Thyroid gland (tissue), 4 donors: ENCODE data around the gene PC.

Experiments used
- POLR2A ChIP-seq, 2 donors: fragments of 450-650 bp; IDR thresholded peaks; one replicate each; pipeline ENCODE4 v1.6.1; 2017; ENCODE audit warnings: antibody characterized with exemption in 2 of 2, mild to moderate bottlenecking in 2 of 2, moderate library complexity in 1 of 2
- TF ChIP-seq, protein P1 (sequence below), 6 experiments: fragments of 200-600 bp in 3 of 6; fragments of 450-650 bp in 3 of 6; sonication (generic) in 3 of 6; IDR thresholded peaks; one replicate each; pipeline ENCODE4 v1.5.1; 2016 to 2019; ENCODE audit warnings: antibody characterized with exemption in 6 of 6, mild to moderate bottlenecking in 2 of 6, inconsistent platforms in 1 of 6, moderate library complexity in 1 of 6

DNA sequence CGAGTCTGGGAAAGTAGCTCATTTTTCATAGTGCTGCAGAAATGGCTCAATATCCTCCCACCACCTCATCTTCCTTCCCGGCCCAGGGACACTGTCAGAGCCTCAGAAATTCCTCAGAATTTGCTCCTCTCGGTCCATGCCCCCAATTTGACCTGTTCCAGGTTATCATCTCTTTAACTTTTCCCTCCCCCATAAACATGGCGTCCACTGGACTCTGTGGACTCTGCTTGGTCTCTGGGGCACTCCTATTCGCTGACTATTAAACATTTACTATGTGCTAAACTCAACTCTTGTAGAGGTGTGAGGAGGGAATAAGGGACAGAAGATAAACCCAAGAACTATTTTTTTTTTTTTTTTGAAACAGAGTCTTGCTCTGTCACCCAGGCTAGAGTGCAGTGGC lies 8.2 kb upstream of the PC start:
- TF ChIP-seq, protein P1, sequence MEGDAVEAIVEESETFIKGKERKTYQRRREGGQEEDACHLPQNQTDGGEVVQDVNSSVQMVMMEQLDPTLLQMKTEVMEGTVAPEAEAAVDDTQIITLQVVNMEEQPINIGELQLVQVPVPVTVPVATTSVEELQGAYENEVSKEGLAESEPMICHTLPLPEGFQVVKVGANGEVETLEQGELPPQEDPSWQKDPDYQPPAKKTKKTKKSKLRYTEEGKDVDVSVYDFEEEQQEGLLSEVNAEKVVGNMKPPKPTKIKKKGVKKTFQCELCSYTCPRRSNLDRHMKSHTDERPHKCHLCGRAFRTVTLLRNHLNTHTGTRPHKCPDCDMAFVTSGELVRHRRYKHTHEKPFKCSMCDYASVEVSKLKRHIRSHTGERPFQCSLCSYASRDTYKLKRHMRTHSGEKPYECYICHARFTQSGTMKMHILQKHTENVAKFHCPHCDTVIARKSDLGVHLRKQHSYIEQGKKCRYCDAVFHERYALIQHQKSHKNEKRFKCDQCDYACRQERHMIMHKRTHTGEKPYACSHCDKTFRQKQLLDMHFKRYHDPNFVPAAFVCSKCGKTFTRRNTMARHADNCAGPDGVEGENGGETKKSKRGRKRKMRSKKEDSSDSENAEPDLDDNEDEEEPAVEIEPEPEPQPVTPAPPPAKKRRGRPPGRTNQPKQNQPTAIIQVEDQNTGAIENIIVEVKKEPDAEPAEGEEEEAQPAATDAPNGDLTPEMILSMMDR (IDR thresholded peaks at IDR 0.05), result no peak
- TF ChIP-seq POLR2A (IDR thresholded peaks at IDR 0.05), result no peak
